NT2/D1 (cell line): ENCODE data around the gene FTO.

Experiments used
- YY1 ChIP-seq: IDR thresholded peaks from 2 replicates; pipeline ENCODE4 v1.6.1; 2011; ENCODE audit not compliant: insufficient read length, insufficient read depth
- ZNF274 ChIP-seq: IDR thresholded peaks from 2 replicates; pipeline ENCODE4 v1.6.1; 2011; ENCODE audit warnings: mild to moderate bottlenecking, low read depth, low read length

DNA sequence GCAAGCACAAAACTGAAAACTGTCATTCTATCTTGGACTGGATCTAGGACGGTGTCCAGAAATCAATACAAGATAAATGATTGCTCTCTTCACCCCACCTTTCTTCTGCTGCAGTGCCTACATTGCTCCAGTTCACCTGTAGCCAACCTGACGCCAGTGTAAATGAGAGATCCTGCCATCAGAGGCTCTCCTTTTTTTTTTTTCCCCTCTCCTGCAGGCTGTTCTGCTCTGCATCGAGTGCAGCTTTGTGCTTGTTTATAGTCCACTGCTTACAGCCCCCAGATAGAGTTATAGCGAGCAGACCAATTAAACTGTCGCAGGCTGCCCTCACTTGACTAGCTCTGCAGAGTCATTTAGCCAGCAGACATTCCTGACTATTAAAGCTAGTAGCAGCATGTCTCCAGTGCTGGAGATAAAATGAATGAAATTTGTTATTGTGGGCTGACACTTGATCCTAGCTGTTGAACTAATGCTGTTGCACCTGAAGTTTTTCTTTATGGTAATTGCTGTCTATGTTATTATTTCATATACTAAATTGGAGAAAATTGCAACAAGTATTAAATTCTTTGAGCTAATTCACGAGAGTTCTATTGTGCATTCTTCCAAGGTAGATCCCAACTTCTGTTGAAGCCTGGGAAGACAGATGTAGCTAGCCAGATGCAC, 257.1 kb downstream of the FTO start:
- TF ChIP-seq ZNF274, result no peak
- no peak for TF ChIP-seq YY1
